H1 (cell line): Measurements from ENCODE around the gene LTA4H. TPM values are rescaled to one million over a fixed set of nuclear protein-coding genes. Genes with fewer than 3 reads are reported as not detected.

Source experiments
- CTCF ChIA-PET: fragments of 300-600 bp; sonication (Branson Sonifier 250); formaldehyde crosslinking; loops from one replicate; lab custom pipeline; 2021; ENCODE audit not compliant: partially characterized antibody; lab: Charles Lee
- POLR2A ChIA-PET: fragments of 300-600 bp; sonication (Branson Sonifier 250); formaldehyde crosslinking; loops from one replicate; lab custom pipeline; 2021; ENCODE audit warnings: inconsistent platforms; ENCODE audit not compliant: partially characterized antibody; lab: Charles Lee
- DNase-seq, 2 experiments: peaks; one replicate each; pipeline versions ENCODE4 v3.0.0 to v3.0.0-alpha.2; 2010 to 2022; ENCODE audit warnings: low spot score in 2 of 2, low read depth in 1 of 2, mixed read lengths in 1 of 2
- FAIRE-seq: peaks from 2 replicates; lab custom pipeline; 2011; peaks lifted over from hg19 to GRCh38; lab: Jason Lieb, UNC
- H2AFZ ChIP-seq: 2 replicates; pipeline ENCODE4 v1.8.1; 2012; ENCODE audit warnings: low read length, inconsistent platforms
- H2AK5ac ChIP-seq: 2 replicates; pipeline ENCODE4 v1.6.1; 2013; ENCODE audit warnings: low read depth, low read length
- H2BK120ac ChIP-seq: replicated peaks from 2 replicates; pipeline ENCODE3; 2013; ENCODE audit warnings: low read depth, low read length, inconsistent platforms
- H2BK12ac ChIP-seq: 2 replicates; pipeline ENCODE4 v1.6.1; 2013; ENCODE audit warnings: low read depth, low read length
- H2BK15ac ChIP-seq: 2 replicates; pipeline ENCODE4 v1.6.1; 2013; ENCODE audit warnings: low read length
- H2BK20ac ChIP-seq: 2 replicates; pipeline ENCODE4 v1.6.1; 2013; ENCODE audit warnings: low read length
- H2BK5ac ChIP-seq: 2 replicates; pipeline ENCODE4 v1.6.1; 2013; ENCODE audit warnings: low read depth, low read length
- H3K14ac ChIP-seq: 2 replicates; pipeline ENCODE4 v1.6.1; 2013; ENCODE audit warnings: inconsistent platforms; ENCODE audit not compliant: insufficient read length
- H3K18ac ChIP-seq: 2 replicates; pipeline ENCODE4 v1.6.1; 2013; ENCODE audit warnings: low read length; ENCODE audit errors: extremely low read depth
- H3K23ac ChIP-seq: 2 replicates; pipeline ENCODE4 v1.6.1; 2013; ENCODE audit warnings: inconsistent platforms; ENCODE audit not compliant: insufficient read length
- H3K23me2 ChIP-seq: 2 replicates; pipeline ENCODE4 v1.6.1; 2013; ENCODE audit warnings: low read depth, low read length
- H3K27ac ChIP-seq: 2 replicates; pipeline ENCODE4 v1.6.1; 2011; ENCODE audit warnings: low read depth, low read length, inconsistent platforms
- H3K27me3 ChIP-seq, 4 experiments: replicated peaks in 1 of 4; 1 replicate in 1 of 4; 2 replicates in 3 of 4; pipeline versions ENCODE4 v1.6.1 to v1.8.1; 2011 to 2013; ENCODE audit warnings: low read length in 3 of 4, mild to moderate bottlenecking in 3 of 4, inconsistent platforms in 2 of 4, mixed read lengths in 2 of 4, moderate library complexity in 1 of 4; ENCODE audit not compliant: control insufficient read depth in 3 of 4, insufficient read depth in 3 of 4; ENCODE audit errors: extremely low read depth in 1 of 4
- H3K36me3 ChIP-seq, 4 experiments: 2 replicates each; pipeline versions ENCODE4 v1.6.1 to v1.8.1; 2011 to 2013; ENCODE audit warnings: mild to moderate bottlenecking in 4 of 4, low read length in 3 of 4, moderate library complexity in 2 of 4, control low read depth in 1 of 4, inconsistent platforms in 1 of 4; ENCODE audit not compliant: insufficient read depth in 4 of 4, control insufficient read depth in 2 of 4
- H3K4ac ChIP-seq: replicated peaks from 2 replicates; pipeline ENCODE3; 2013; ENCODE audit warnings: low read length, low read depth, mixed read lengths, inconsistent platforms; ENCODE audit not compliant: insufficient read length
- H3K4me1 ChIP-seq, 4 experiments: replicated peaks in 1 of 4; 1 replicate in 1 of 4; 2 replicates in 3 of 4; pipeline versions ENCODE4 v1.6.1 to v1.8.1; 2011 to 2013; ENCODE audit warnings: low read length in 3 of 4, inconsistent platforms in 2 of 4, mixed read lengths in 1 of 4; ENCODE audit not compliant: insufficient read depth in 4 of 4, control insufficient read depth in 3 of 4
- H3K4me2 ChIP-seq, 2 experiments: 2 replicates each; pipeline versions ENCODE4 v1.6.1 to v1.8.1; 2011 to 2013; ENCODE audit warnings: low read depth in 2 of 2, low read length in 2 of 2, control low read depth in 1 of 2, inconsistent platforms in 1 of 2, mild to moderate bottlenecking in 1 of 2; ENCODE audit not compliant: insufficient read depth in 1 of 2
- H3K4me3 ChIP-seq, 4 experiments: fragments of 200-600, 300-600 bp in 1 of 4; sonication (generic), shearing (Covaris generic), sonication (Bioruptor Twin) in 1 of 4; 2 replicates each; pipeline versions ENCODE4 v1.5.1 to v1.8.1; 2011 to 2016; ENCODE audit warnings: low read length in 4 of 4, low read depth in 3 of 4, control low read depth in 2 of 4, inconsistent platforms in 2 of 4, mild to moderate bottlenecking in 2 of 4, mixed read lengths in 1 of 4, moderate library complexity in 1 of 4; ENCODE audit not compliant: insufficient read depth in 2 of 4; ENCODE audit errors: extremely low read depth in 1 of 4
- H3K56ac ChIP-seq: replicated peaks from 2 replicates; pipeline ENCODE3; 2013; ENCODE audit warnings: low read depth, mild to moderate bottlenecking, mixed read lengths, low read length, inconsistent platforms; ENCODE audit not compliant: insufficient read length
- H3K79me1 ChIP-seq: 2 replicates; pipeline ENCODE4 v1.6.1; 2013; ENCODE audit warnings: low read depth, low read length, control low read depth
- H3K79me2 ChIP-seq, 2 experiments: 2 replicates each; pipeline versions ENCODE4 v1.6.1 to v1.8.1; 2012 to 2013; ENCODE audit warnings: low read length in 2 of 2, mild to moderate bottlenecking in 2 of 2, inconsistent platforms in 1 of 2; ENCODE audit not compliant: insufficient read depth in 2 of 2, control insufficient read depth in 1 of 2
- H3K9ac ChIP-seq, 4 experiments: replicated peaks in 1 of 4; 1 replicate in 1 of 4; 2 replicates in 3 of 4; pipeline versions ENCODE4 v1.6.1 to v1.8.1; 2011 to 2013; ENCODE audit warnings: low read depth in 3 of 4, low read length in 3 of 4, control low read depth in 2 of 4, mild to moderate bottlenecking in 2 of 4, moderate library complexity in 2 of 4, inconsistent platforms in 1 of 4; ENCODE audit errors: extremely low read depth in 1 of 4
- H3K9me3 ChIP-seq, 2 experiments: 2 replicates each; pipeline versions ENCODE4 v1.6.1 to v1.8.1; 2012 to 2013; ENCODE audit warnings: mild to moderate bottlenecking in 2 of 2, moderate library complexity in 2 of 2, control low read depth in 1 of 2, inconsistent platforms in 1 of 2, low read depth in 1 of 2, low read length in 1 of 2, mixed read lengths in 1 of 2; ENCODE audit not compliant: insufficient read depth in 2 of 2
- H4K20me1 ChIP-seq, 2 experiments: replicated peaks in 1 of 2; 2 replicates each; pipeline versions ENCODE3 to v1.8.1; 2011 to 2013; ENCODE audit warnings: inconsistent platforms in 2 of 2, low read length in 2 of 2, mild to moderate bottlenecking in 1 of 2; ENCODE audit not compliant: insufficient read depth in 2 of 2, control insufficient read depth in 1 of 2
- H4K5ac ChIP-seq: 2 replicates; pipeline ENCODE4 v1.6.1; 2013; ENCODE audit warnings: low read length, low read depth, mixed read lengths, inconsistent platforms; ENCODE audit not compliant: insufficient read length
- H4K8ac ChIP-seq: 2 replicates; pipeline ENCODE4 v1.8.0; 2013; ENCODE audit warnings: mild to moderate bottlenecking, moderate library complexity, low read length, inconsistent platforms; ENCODE audit not compliant: insufficient read depth; ENCODE audit errors: extremely low read depth
- H4K91ac ChIP-seq: replicated peaks from 2 replicates; pipeline ENCODE3; 2013; ENCODE audit warnings: low read length, mixed read lengths, inconsistent platforms; ENCODE audit not compliant: insufficient read length
- ASH2L ChIP-seq: fragments of 200-600, 300-600 bp; sonication (generic); IDR thresholded peaks from one replicate; pipeline ENCODE4 v1.7.1; 2017; ENCODE audit warnings: low read length
- CBX8 ChIP-seq: fragments of 300-800, 300-1000 bp; sonication (generic); IDR thresholded peaks from 2 replicates; pipeline ENCODE4 v1.7.1; 2016; ENCODE audit warnings: low read depth, low read length, borderline replicate concordance
- EZH2 ChIP-seq: fragments of 200-600 bp; sonication (generic); IDR thresholded peaks from 2 replicates; pipeline ENCODE4 v1.7.1; 2012; ENCODE audit warnings: low read depth, mild to moderate bottlenecking, moderate library complexity, low read length, inconsistent platforms; ENCODE audit not compliant: severe bottlenecking
- JUN ChIP-seq: IDR thresholded peaks from 2 replicates; pipeline ENCODE4 v1.6.1; 2011; ENCODE audit warnings: low read depth, mild to moderate bottlenecking, improper control_type of control experiment, low read length
- KDM1A ChIP-seq: fragments of 200-600, 300-600 bp; sonication (generic); IDR thresholded peaks from 2 replicates; pipeline ENCODE4 v1.7.1; 2016; ENCODE audit warnings: mild to moderate bottlenecking, low read length, borderline replicate concordance
- NRF1 ChIP-seq: IDR thresholded peaks from 2 replicates; pipeline ENCODE4 v1.6.1; 2011; ENCODE audit warnings: mild to moderate bottlenecking, low read depth, low read length, improper control_type of control experiment
- POLR2A ChIP-seq, 2 experiments: IDR thresholded peaks; 1 replicate in 1 of 2; 2 replicates in 1 of 2; pipeline ENCODE4 v1.6.1; 2011; ENCODE audit warnings: low read depth in 2 of 2, low read length in 2 of 2, mild to moderate bottlenecking in 2 of 2; ENCODE audit errors: control extremely low read depth in 1 of 2
- POLR2AphosphoS5 ChIP-seq: IDR thresholded peaks from 2 replicates; pipeline ENCODE4 v1.6.1; 2011; ENCODE audit warnings: low read depth, low read length
- SAP30 ChIP-seq: fragments of 300-600 bp; sonication (generic); IDR thresholded peaks from 2 replicates; pipeline ENCODE4 v1.7.1; 2012; ENCODE audit warnings: low read length, moderate library complexity, mild to moderate bottlenecking, inconsistent platforms; ENCODE audit not compliant: insufficient read depth, insufficient replicate concordance
- SP2 ChIP-seq: IDR thresholded peaks from 2 replicates; pipeline ENCODE4 v1.6.1; 2012; ENCODE audit warnings: mild to moderate bottlenecking, low read length, inconsistent platforms
- SP4 ChIP-seq: IDR thresholded peaks from 2 replicates; pipeline ENCODE4 v1.6.1; 2012; ENCODE audit warnings: low read length, inconsistent platforms
- TAF7 ChIP-seq: optimal IDR thresholded peaks from 2 replicates; pipeline ENCODE3; 2011; ENCODE audit warnings: low read depth, mild to moderate bottlenecking, inconsistent platforms, low read length, moderate library complexity, borderline replicate concordance
- TCF12 ChIP-seq: IDR thresholded peaks from 2 replicates; pipeline ENCODE4 v1.6.1; 2011; ENCODE audit warnings: low read depth, mild to moderate bottlenecking, low read length
- WGBS, 2 experiments: shearing (Covaris generic) in 1 of 2; methylation state at CpG; one replicate each; pipeline versions ENCODE4 v1.1.6 to v1.1.7; 2013 to 2015; ENCODE audit warnings: low lambda C conversion rate in 2 of 2, mixed read lengths in 2 of 2, inconsistent platforms in 1 of 2, low coverage in 1 of 2, missing lambda C conversion rate in 1 of 2; ENCODE audit not compliant: insufficient replicate concordance in 2 of 2, insufficient coverage in 1 of 2, insufficient read length in 1 of 2; ENCODE audit errors: extremely low coverage in 1 of 2, missing lambda C conversion rate in 1 of 2; 5-methylcytosine and 5-hydroxymethylcytosine counted together
- polyA plus RNA-seq, 7 experiments: library from polyadenylated mRNA; depleted of rRNA in 3 of 7; stranded (reverse) in 5 of 7; unstranded in 2 of 7; fragments of >200 nt in 5 of 7; fragments of 200-250 nt in 2 of 7; gene quantifications; 1 replicate in 5 of 7; 2 replicates in 1 of 7; 4 replicates in 1 of 7; pipeline versions ENCODE4 v1.2.1 to v1.2.3, GENCODE V29; 2011 to 2013; ENCODE audit warnings: missing spikeins in 2 of 7, mixed read lengths in 2 of 7
- total RNA-seq: library from RNA; stranded (reverse); fragmentation: NEBNext Ultra II Directional; extraction: Animal tissue kit (Norgen Biotek cat#: 25700); gene quantifications from 2 replicates; pipeline ENCODE4 v1.2.1, GENCODE V29; 2021
- TF ChIP-seq, protein P1 (sequence below): IDR thresholded peaks from 2 replicates; pipeline ENCODE4 v1.6.1; 2011; ENCODE audit warnings: low read length, improper control_type of control experiment

Gene LTA4H
- total and polyA plus RNA-seq, 2 of the 8 experiments (the other 6 are each of a cell fraction or from before 2014, with no cell fraction given) = 106 to 167 TPM

- Histone ChIP-seq H3K14ac (no peak overlapping the region), H2BK120ac (no peak overlapping the region), H3K4me2 (no peak overlapping the region), H3K9ac (no peak overlapping the region), H3K23ac (no peak overlapping the region), H2BK12ac (no peak overlapping the region), H2BK20ac (no peak overlapping the region), H3K36me3 (no peaks in the 10 kb centered on the region), H2BK5ac (no peak overlapping the region), H3K18ac (no peak overlapping the region), H3K9me3 (no peaks in the 10 kb centered on the region), H4K20me1 (no peaks in the 10 kb centered on the region), H2BK15ac (no peak overlapping the region), H3K79me2 (no peaks in the 10 kb centered on the region), H3K79me1 (no peaks in the 10 kb centered on the region), H2AFZ (no peak overlapping the region), H3K4me3 (no peak overlapping the region), H2AK5ac (no peak overlapping the region), H4K5ac (no peak overlapping the region), H4K8ac (no peak overlapping the region), H3K56ac (no peak overlapping the region), H4K91ac (no peak overlapping the region), H3K23me2 (no peaks in the 10 kb centered on the region), H3K27ac (no peak overlapping the region), H3K4me1 (peaks cover 2 to 10% (median 2%) of the 10 kb centered on the region in 4 experiments; a peak in 4 of 7 replicates), H3K4ac (no peak overlapping the region), H3K27me3 (no peaks in the 10 kb centered on the region)
- 83% methylated on average over 1 of the region's 1 CpG; no CpG with 5 or more reads in 1 of the 2 experiments for WGBS, 2 experiments
- FAIRE-seq (no peak), DNase-seq (no peak)
- CTCF ChIA-PET = interaction anchor here (1.2 to 17.8 kb wide), 5 partner anchors 9 to 371 kb away, joined by 4 to 149 read pairs (median 14); partner anchors contain the start of genes AMDHD1, CCDC38 and HAL
- POLR2A ChIA-PET = interaction anchor here (1.5 to 2.1 kb wide), 2 partner anchors 9 to 11 kb away, joined by 3 to 8 read pairs; partner anchors contain the start of gene AMDHD1
- TF ChIP-seq CBX8 (no peak), TAF7 (no peak), ASH2L (no peak), SAP30 (no peak), SP2 (no peak), KDM1A (no peak), POLR2A (IDR thresholded peaks at IDR 0.05; ENCODE audit: control extremely low read depth in 1 of 2, low read depth in 2 of 2, low read length in 2 of 2) (no peak), EZH2 (no peak), SP4 (no peak), TCF12 (no peak), NRF1 (no peak), POLR2AphosphoS5 (no peak), JUN (no peak)
- TF ChIP-seq, protein P1, sequence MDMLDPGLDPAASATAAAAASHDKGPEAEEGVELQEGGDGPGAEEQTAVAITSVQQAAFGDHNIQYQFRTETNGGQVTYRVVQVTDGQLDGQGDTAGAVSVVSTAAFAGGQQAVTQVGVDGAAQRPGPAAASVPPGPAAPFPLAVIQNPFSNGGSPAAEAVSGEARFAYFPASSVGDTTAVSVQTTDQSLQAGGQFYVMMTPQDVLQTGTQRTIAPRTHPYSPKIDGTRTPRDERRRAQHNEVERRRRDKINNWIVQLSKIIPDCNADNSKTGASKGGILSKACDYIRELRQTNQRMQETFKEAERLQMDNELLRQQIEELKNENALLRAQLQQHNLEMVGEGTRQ = no peak
Measured at GRCh38 chr12:95953000-95953399, 82.4 kb downstream of the LTA4H start.
